ENCODE measurements around the gene PLSCR3.

Gene PLSCR3

DNA sequence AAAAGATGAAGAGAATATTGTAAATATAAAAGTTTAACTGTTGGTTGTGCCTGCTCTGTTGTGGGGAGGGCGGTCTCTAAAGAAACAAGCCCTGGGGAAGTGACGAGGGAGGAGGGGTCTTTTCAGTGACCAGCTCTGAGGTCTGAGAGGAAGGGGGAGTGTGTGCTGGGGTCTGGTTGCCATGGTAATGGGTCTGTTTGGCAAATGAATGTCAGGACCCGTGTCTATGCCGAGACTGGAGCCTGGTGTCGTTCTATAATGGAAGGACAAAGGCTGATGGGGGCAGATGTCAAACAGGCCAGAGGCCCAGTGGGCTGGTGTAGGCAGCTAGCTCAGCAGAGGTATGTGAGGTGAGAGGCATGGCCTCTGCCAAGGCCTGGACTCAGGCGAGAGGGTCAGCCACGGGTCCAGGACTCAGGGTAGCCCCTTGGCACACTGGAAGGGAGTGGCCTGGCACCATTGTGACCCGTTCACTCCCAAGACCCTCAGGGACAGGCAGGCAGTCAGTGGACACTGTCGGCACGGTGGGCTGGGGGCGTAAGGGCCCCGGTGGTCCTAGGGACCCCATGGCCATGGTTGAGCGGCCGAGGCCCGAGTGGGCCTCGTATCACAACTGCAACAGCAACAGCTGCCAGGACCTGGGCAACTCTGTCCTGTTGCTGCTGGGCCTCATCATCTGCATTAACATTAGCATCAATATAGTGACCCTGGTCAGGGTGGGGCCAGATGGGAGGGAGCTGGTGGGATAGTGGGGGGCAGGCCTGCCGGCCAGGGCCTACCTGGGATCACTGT is 25.7 kb upstream of the PLSCR3 start, which contains the start of gene SPEM1:
TSS of gene SPEM1 (plus strand) at position 506 of the 792 bp plus-strand sequence. CDS start at position 567, 61 bp downstream.
- TF ChIP-seq, protein P1, sequence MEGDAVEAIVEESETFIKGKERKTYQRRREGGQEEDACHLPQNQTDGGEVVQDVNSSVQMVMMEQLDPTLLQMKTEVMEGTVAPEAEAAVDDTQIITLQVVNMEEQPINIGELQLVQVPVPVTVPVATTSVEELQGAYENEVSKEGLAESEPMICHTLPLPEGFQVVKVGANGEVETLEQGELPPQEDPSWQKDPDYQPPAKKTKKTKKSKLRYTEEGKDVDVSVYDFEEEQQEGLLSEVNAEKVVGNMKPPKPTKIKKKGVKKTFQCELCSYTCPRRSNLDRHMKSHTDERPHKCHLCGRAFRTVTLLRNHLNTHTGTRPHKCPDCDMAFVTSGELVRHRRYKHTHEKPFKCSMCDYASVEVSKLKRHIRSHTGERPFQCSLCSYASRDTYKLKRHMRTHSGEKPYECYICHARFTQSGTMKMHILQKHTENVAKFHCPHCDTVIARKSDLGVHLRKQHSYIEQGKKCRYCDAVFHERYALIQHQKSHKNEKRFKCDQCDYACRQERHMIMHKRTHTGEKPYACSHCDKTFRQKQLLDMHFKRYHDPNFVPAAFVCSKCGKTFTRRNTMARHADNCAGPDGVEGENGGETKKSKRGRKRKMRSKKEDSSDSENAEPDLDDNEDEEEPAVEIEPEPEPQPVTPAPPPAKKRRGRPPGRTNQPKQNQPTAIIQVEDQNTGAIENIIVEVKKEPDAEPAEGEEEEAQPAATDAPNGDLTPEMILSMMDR (IDR thresholded peaks at IDR 0.05; ENCODE audit: low read depth, low read length): no peak
- no peak for DNase-seq (ENCODE audit: low read depth in 2 of 2)
- H3K4me3 ChIP-seq (replicated peaks in 1 of 2; ENCODE audit: low read depth in 2 of 2, low read length in 2 of 2): no peak within 1 kb of the TSS

DNA sequence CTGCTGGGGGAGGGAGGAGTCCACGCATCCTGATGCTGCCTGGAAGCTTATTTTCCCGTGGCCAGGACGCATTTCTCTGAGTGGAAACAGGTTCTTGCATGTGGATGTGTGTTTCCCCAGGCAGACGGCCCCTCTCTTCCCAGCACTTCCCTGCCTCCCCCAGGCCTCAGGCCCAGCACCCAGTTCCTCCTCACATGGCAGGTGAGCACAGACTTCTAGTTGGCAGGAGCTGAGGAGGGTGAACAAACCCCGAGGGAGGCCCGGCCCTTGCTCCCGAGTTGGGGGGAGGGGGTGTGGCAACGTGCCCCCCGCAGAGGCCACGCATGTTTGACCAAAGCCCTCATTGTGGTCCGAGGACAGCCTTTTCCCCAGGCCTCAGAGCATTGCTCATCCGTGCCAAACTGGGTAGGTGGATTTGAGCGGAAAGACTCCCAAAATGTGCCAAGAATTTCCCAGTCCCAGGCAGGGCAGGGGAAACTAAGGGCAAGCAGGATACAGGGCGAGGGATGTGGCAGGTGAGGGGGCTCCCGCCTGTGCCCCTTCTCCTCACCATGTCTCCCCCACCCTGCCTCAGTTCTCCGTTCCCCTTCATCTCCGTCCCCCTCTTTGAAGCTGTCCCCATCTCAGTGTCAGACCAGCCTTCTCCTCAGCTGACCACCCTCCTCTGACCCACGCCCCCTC is 24.3 kb upstream of the PLSCR3 start:
- no peak for DNase-seq (ENCODE audit: low read depth in 2 of 2)
- TF ChIP-seq, protein P1 (IDR thresholded peaks at IDR 0.05; ENCODE audit: low read depth, low read length): no peak

DNA sequence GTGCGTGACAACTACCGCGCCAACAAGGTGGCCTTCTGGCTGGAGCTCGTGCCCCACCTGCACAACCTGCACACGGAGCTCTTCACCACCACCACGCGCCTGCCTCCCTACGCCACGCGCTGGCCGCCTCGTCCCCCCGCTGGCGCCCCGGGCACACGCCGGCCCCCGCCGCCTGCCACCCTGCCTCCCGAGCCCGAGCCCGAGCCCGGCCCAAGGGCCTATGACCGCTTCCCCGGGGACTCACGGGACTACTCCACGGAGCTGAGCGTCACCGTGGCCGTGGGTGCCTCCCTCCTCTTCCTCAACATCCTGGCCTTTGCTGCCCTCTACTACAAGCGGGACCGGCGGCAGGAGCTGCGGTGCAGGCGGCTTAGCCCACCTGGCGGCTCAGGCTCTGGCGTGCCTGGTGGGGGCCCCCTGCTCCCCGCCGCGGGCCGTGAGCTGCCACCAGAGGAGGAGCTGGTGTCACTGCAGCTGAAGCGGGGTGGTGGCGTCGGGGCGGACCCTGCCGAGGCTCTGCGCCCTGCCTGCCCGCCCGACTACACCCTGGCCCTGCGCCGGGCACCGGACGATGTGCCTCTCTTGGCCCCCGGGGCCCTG is 22.8 kb upstream of the PLSCR3 start:
- no peak overlapping the region for H3K4me3 ChIP-seq (replicated peaks in 1 of 2; ENCODE audit: low read depth in 2 of 2, low read length in 2 of 2)
- TF ChIP-seq, protein P1 (IDR thresholded peaks at IDR 0.05; ENCODE audit: low read depth, low read length): no peak
- no peak for DNase-seq (ENCODE audit: low read depth in 2 of 2)

More for the DNA sequence above, 24.3 kb upstream of the PLSCR3 start:
- H3K4me3 ChIP-seq (replicated peaks in 1 of 2; ENCODE audit: low read depth in 2 of 2, low read length in 2 of 2): no peak overlapping the region

DNA sequence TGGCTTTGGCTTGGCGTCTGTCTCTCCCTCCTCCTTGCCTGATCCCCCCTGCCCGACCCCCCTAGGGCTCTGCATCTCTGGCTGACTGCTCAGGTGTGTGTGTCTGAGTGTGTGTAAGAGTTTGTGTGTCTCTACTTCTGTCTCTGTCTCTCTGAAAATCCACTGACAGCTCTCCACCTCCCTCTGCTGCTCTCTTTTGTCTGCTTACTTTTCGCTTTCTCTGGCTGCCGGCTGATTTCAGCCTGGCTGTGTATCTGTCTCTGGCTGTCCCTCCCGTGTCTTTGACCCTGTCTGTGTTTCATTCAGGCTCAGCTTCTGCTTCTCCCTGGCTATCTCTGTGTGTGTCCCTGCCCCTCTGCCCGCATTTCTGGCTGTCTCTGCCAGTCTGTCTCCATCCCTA is 22.0 kb upstream of the PLSCR3 start:
- TF ChIP-seq, protein P1 (IDR thresholded peaks at IDR 0.05; ENCODE audit: low read depth, low read length): no peak
- no peak for DNase-seq (ENCODE audit: low read depth in 2 of 2)
- no peak overlapping the region for H3K4me3 ChIP-seq (replicated peaks in 1 of 2; ENCODE audit: low read depth in 2 of 2, low read length in 2 of 2)

DNA sequence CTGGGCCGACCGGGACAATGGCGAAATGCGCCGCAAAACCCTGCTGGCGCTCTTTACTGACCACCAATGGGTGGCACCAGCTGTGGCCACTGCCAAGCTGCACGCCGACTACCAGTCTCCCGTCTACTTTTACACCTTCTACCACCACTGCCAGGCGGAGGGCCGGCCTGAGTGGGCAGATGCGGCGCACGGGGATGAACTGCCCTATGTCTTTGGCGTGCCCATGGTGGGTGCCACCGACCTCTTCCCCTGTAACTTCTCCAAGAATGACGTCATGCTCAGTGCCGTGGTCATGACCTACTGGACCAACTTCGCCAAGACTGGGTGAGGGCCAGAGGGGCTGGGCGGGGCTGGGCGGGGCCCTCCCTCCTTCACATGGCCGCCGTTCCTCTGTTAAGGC is 21.5 kb upstream of the PLSCR3 start:
- no peak overlapping the region for H3K4me3 ChIP-seq (replicated peaks in 1 of 2; ENCODE audit: low read depth in 2 of 2, low read length in 2 of 2)
- no peak for DNase-seq (ENCODE audit: low read depth in 2 of 2)
- TF ChIP-seq, protein P1 (IDR thresholded peaks at IDR 0.05; ENCODE audit: low read depth, low read length): no peak

DNA sequence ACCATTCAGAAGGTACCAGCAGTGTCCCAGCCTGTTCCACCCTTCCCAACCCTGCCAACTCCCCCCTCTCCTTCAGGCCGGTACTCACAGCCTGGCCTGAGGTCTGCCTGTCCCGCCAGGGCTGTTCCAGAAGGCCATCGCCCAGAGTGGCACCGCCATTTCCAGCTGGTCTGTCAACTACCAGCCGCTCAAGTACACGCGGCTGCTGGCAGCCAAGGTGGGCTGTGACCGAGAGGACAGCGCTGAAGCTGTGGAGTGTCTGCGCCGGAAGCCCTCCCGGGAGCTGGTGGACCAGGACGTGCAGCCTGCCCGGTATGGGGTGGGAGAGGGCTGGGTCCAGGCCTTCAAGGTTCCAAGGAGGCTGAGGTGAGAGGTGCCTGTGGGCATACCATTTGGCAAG is 20.5 kb upstream of the PLSCR3 start:
- TF ChIP-seq, protein P1 (IDR thresholded peaks at IDR 0.05; ENCODE audit: low read depth, low read length): no peak

More for the DNA sequence above, 20.5 kb upstream of the PLSCR3 start:
- H3K4me3 ChIP-seq (replicated peaks in 1 of 2; ENCODE audit: low read depth in 2 of 2, low read length in 2 of 2): no peak overlapping the region
- DNase-seq (ENCODE audit: low read depth in 2 of 2): no peak
